GM23338 (cell line): ENCODE measurements around the gene UBE2V1. TPM values are rescaled to one million over a fixed set of nuclear protein-coding genes. Genes with fewer than 3 reads are reported as not detected.

ENCODE experiments used
- ATAC-seq: fragments of 200-7000 bp; cut with Tn5 transposase; 3 replicates; pipeline ENCODE4 v1.9.1; 2020
- DNase-seq: peaks from one replicate; pipeline ENCODE4 v3.0.0-alpha.2; 2015; ENCODE audit warnings: low spot score
- H2AFZ ChIP-seq: fragments of 200-600 bp; sonication (generic); 2 replicates; pipeline ENCODE4 v1.8.0; 2016; ENCODE audit warnings: antibody characterized with exemption, mild to moderate bottlenecking, moderate library complexity
- H3F3A ChIP-seq: fragments of 200-600 bp; sonication (generic); replicated peaks from 2 replicates; pipeline ENCODE4 v1.8.0; 2017; ENCODE audit warnings: antibody characterized with exemption, mixed run types, low read depth
- H3K27ac ChIP-seq: fragments of 200-600 bp; sonication (generic); 2 replicates; pipeline ENCODE4 v1.6.1; 2016; ENCODE audit warnings: low read depth
- H3K27me3 ChIP-seq: fragments of 200-600 bp; sonication (generic); 2 replicates; pipeline ENCODE4 v1.8.0; 2016; ENCODE audit warnings: mild to moderate bottlenecking, mixed run types, moderate library complexity; ENCODE audit not compliant: insufficient read depth
- H3K36me3 ChIP-seq: fragments of 200-600 bp; sonication (generic); 2 replicates; pipeline ENCODE4 v1.8.0; 2016; ENCODE audit warnings: mild to moderate bottlenecking; ENCODE audit not compliant: insufficient read depth
- H3K4me1 ChIP-seq: fragments of 200-600 bp; sonication (generic); 2 replicates; pipeline ENCODE4 v1.8.0; 2016; ENCODE audit warnings: mild to moderate bottlenecking, moderate library complexity; ENCODE audit not compliant: insufficient read depth
- H3K4me2 ChIP-seq: fragments of 200-600 bp; sonication (generic); 2 replicates; pipeline ENCODE4 v1.7.1; 2017; ENCODE audit warnings: mixed run types
- H3K4me3 ChIP-seq: fragments of 200-600 bp; sonication (generic); 2 replicates; pipeline ENCODE4 v1.6.1; 2016; ENCODE audit warnings: mixed run types
- H3K79me2 ChIP-seq: fragments of 200-600 bp; sonication (generic); replicated peaks from 2 replicates; pipeline ENCODE4 v1.8.0; 2017; ENCODE audit warnings: mild to moderate bottlenecking; ENCODE audit not compliant: insufficient read depth
- H3K9me2 ChIP-seq: fragments of 200-600 bp; sonication (generic); 2 replicates; pipeline ENCODE4 v1.8.0; 2017; ENCODE audit not compliant: insufficient read depth
- H4K20me1 ChIP-seq: fragments of 200-600 bp; sonication (generic); replicated peaks from 2 replicates; pipeline ENCODE4 v1.8.0; 2017; ENCODE audit warnings: mild to moderate bottlenecking; ENCODE audit not compliant: insufficient read depth
- H3K27ac Mint-ChIP-seq: 2 replicates; pipeline ENCODE4 v1.8.0; 2020; ENCODE audit warnings: inconsistent platforms, mild to moderate bottlenecking, moderate library complexity, mixed read lengths
- H3K27me3 Mint-ChIP-seq: 3 replicates; pipeline ENCODE4 v1.8.0; 2022; ENCODE audit warnings: low read depth, mild to moderate bottlenecking, moderate library complexity, mixed read lengths, inconsistent platforms; ENCODE audit not compliant: insufficient read depth, poor library complexity
- H3K36me3 Mint-ChIP-seq: 3 replicates; pipeline ENCODE4 v1.8.0; 2021; ENCODE audit warnings: low read depth, mild to moderate bottlenecking, inconsistent platforms, moderate library complexity, mixed read lengths
- H3K4me1 Mint-ChIP-seq: 3 replicates; pipeline ENCODE4 v1.8.0; 2020; ENCODE audit warnings: mild to moderate bottlenecking, inconsistent platforms, mixed read lengths
- H3K4me3 Mint-ChIP-seq: 3 replicates; pipeline ENCODE4 v1.8.0; 2021; ENCODE audit warnings: moderate library complexity, mild to moderate bottlenecking, inconsistent platforms, mixed read lengths
- H3K9me3 Mint-ChIP-seq: 3 replicates; pipeline ENCODE4 v1.8.0; 2020; ENCODE audit warnings: moderate library complexity, mild to moderate bottlenecking, inconsistent platforms, mixed read lengths
- CREB1 ChIP-seq: fragments of 250-450 bp; sonication (Bioruptor Pico); IDR thresholded peaks from 2 replicates; pipeline ENCODE4 v1.5.0; 2020; ENCODE audit warnings: low read depth, mild to moderate bottlenecking, moderate library complexity
- ETS1 ChIP-seq: IDR thresholded peaks from 2 replicates; pipeline ENCODE4 v1.6.1; 2016; ENCODE audit warnings: antibody characterized with exemption
- EZH2phosphoT487 ChIP-seq: fragments of 200-600 bp; sonication (generic); IDR thresholded peaks from one replicate; pipeline ENCODE4 v1.8.1; 2018; ENCODE audit warnings: antibody characterized with exemption; ENCODE audit not compliant: unreplicated experiment
- JUNB ChIP-seq: IDR thresholded peaks from one replicate; pipeline ENCODE4 v1.6.1; 2016; ENCODE audit warnings: antibody characterized with exemption; ENCODE audit not compliant: unreplicated experiment
- NANOG ChIP-seq: IDR thresholded peaks from 2 replicates; pipeline ENCODE4 v1.6.1; 2016; ENCODE audit warnings: antibody characterized with exemption, borderline replicate concordance
- POLR2AphosphoS5 ChIP-seq: IDR thresholded peaks from 2 replicates; pipeline ENCODE4 v1.6.1; 2016; ENCODE audit warnings: antibody characterized with exemption, low read depth
- STAT1 ChIP-seq: IDR thresholded peaks from one replicate; pipeline ENCODE4 v1.6.1; 2016; ENCODE audit warnings: antibody characterized with exemption; ENCODE audit not compliant: unreplicated experiment
- ZNF114 ChIP-seq: fragments of 250-450 bp; sonication (Bioruptor Pico); IDR thresholded peaks from 2 replicates; pipeline ENCODE4 v1.5.0; 2020; ENCODE audit warnings: mild to moderate bottlenecking, moderate library complexity
- ZNF331 ChIP-seq: fragments of 250-450 bp; sonication (Bioruptor Pico); IDR thresholded peaks from 2 replicates; pipeline ENCODE4 v1.5.0; 2020; ENCODE audit warnings: low read depth, mild to moderate bottlenecking, moderate library complexity
- polyA plus RNA-seq: library from polyadenylated mRNA; unstranded; fragments of >200 nt; fragmentation: Nextera tagmentation; extraction: Ambion mirVana; gene quantifications from 2 replicates; pipeline ENCODE4 v1.2.1, GENCODE V29; 2016
- total RNA-seq: library from RNA; depleted of rRNA; stranded (reverse); fragments of >200 nt; shearing (Covaris generic); gene quantifications from 2 replicates; pipeline ENCODE4 v1.2.3, GENCODE V29; 2014
- TF ChIP-seq, protein P1 (sequence below): IDR thresholded peaks from one replicate; pipeline ENCODE4 v1.6.1; 2018; ENCODE audit warnings: antibody characterized with exemption; ENCODE audit not compliant: unreplicated experiment
- TF ChIP-seq, protein P2 (sequence below), 2 experiments: fragments of 200-600 bp in 1 of 2; sonication (generic) in 1 of 2; conservative IDR thresholded peaks; 2 replicates each; pipeline versions ENCODE4 v1.5.1 to v1.6.1; 2016 to 2017; ENCODE audit warnings: antibody characterized with exemption in 2 of 2, low read depth in 2 of 2, mild to moderate bottlenecking in 2 of 2, moderate library complexity in 1 of 2

The UBE2V1 gene
- total and polyA plus RNA-seq, 2 experiments from 2014 or later: 105 to 302 TPM

- TF ChIP-seq, protein P1, sequence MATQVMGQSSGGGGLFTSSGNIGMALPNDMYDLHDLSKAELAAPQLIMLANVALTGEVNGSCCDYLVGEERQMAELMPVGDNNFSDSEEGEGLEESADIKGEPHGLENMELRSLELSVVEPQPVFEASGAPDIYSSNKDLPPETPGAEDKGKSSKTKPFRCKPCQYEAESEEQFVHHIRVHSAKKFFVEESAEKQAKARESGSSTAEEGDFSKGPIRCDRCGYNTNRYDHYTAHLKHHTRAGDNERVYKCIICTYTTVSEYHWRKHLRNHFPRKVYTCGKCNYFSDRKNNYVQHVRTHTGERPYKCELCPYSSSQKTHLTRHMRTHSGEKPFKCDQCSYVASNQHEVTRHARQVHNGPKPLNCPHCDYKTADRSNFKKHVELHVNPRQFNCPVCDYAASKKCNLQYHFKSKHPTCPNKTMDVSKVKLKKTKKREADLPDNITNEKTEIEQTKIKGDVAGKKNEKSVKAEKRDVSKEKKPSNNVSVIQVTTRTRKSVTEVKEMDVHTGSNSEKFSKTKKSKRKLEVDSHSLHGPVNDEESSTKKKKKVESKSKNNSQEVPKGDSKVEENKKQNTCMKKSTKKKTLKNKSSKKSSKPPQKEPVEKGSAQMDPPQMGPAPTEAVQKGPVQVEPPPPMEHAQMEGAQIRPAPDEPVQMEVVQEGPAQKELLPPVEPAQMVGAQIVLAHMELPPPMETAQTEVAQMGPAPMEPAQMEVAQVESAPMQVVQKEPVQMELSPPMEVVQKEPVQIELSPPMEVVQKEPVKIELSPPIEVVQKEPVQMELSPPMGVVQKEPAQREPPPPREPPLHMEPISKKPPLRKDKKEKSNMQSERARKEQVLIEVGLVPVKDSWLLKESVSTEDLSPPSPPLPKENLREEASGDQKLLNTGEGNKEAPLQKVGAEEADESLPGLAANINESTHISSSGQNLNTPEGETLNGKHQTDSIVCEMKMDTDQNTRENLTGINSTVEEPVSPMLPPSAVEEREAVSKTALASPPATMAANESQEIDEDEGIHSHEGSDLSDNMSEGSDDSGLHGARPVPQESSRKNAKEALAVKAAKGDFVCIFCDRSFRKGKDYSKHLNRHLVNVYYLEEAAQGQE: no peak
- TF ChIP-seq STAT1 (no peak), ETS1 (no peak), EZH2phosphoT487 (no peak), POLR2AphosphoS5 (no peak)
Measured at GRCh38 chr20:50058662-50059402, 54.1 kb downstream of the UBE2V1 start (continued).

GRCh38 chr20:50057714-50058053, 55.3 kb downstream of the UBE2V1 start:
- DNase-seq: no peak
- H2AFZ ChIP-seq: no peak overlapping the region
- H3K27ac Mint-ChIP-seq: no peak overlapping the region
- no peaks in the 10 kb centered on the region for H4K20me1 ChIP-seq
- H3K27me3 Mint-ChIP-seq: peaks cover 8% of the 10 kb centered on the region
- H3K4me3 ChIP-seq: no peak overlapping the region
- H3K27me3 ChIP-seq: no peaks in the 10 kb centered on the region
- H3K4me1 Mint-ChIP-seq: peaks cover 6% of the 10 kb centered on the region; the same call in 2 of the 3 replicates
- H3F3A ChIP-seq: peaks cover 6% of the 10 kb centered on the region
- H3K9me3 Mint-ChIP-seq: no peaks in the 10 kb centered on the region
- H3K4me3 Mint-ChIP-seq: no peak overlapping the region
- H3K36me3 Mint-ChIP-seq: no peaks in the 10 kb centered on the region
- H3K79me2 ChIP-seq: no peaks in the 10 kb centered on the region
- H3K4me2 ChIP-seq: no peak overlapping the region
- no peak overlapping the region for H3K27ac ChIP-seq
- H3K9me2 ChIP-seq: no peaks in the 10 kb centered on the region
- H3K4me1 ChIP-seq: peaks cover 5% of the 10 kb centered on the region; the same call in 1 of the 2 replicates
- no peaks in the 10 kb centered on the region for H3K36me3 ChIP-seq
- ATAC-seq: no peak
- TF ChIP-seq ZNF331 (no peak), ETS1 (no peak), EZH2phosphoT487 (no peak), STAT1 (no peak), CREB1 (CRISPR knock-in tag) (no peak), ZNF114 (CRISPR knock-in tag) (no peak), JUNB (no peak), NANOG (no peak)
- TF ChIP-seq, protein P2, sequence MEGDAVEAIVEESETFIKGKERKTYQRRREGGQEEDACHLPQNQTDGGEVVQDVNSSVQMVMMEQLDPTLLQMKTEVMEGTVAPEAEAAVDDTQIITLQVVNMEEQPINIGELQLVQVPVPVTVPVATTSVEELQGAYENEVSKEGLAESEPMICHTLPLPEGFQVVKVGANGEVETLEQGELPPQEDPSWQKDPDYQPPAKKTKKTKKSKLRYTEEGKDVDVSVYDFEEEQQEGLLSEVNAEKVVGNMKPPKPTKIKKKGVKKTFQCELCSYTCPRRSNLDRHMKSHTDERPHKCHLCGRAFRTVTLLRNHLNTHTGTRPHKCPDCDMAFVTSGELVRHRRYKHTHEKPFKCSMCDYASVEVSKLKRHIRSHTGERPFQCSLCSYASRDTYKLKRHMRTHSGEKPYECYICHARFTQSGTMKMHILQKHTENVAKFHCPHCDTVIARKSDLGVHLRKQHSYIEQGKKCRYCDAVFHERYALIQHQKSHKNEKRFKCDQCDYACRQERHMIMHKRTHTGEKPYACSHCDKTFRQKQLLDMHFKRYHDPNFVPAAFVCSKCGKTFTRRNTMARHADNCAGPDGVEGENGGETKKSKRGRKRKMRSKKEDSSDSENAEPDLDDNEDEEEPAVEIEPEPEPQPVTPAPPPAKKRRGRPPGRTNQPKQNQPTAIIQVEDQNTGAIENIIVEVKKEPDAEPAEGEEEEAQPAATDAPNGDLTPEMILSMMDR (conservative IDR thresholded peaks at IDR 0.05; ENCODE audit: low read depth in 2 of 2): no peak
